ENCODE results near the gene RBMS1.

RBMS1 gene

DNA sequence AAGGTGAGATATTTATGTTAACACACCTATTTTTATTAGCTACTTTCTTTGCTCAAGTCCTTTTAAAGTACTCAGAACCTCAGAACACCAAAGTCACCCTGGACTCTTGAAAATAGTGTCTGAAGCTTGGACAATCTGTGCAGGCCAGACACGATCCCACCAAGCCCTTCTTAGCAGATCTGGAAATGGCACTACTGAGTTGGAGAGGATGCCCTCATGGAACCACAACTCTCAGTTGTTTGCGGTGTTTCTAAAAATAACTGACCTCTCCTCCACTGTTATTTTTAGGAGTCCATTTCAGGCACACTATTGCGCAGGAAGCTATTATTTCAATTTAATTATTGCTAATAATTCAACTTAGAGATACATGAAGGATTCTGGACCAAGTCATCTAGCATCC, 190.1 kb downstream of the RBMS1 start:
- Histone ChIP-seq H3K9me3 (ENCODE audit: control insufficient read depth in 2 of 2, low read length in 2 of 2) (no peaks in the 10 kb centered on the region), H3K4me1 (ENCODE audit: control insufficient read depth, insufficient read depth, low read length) (peaks cover 9% of the 10 kb centered on the region), H3K4me3 (ENCODE audit: low read length in 2 of 2) (no peak overlapping the region), H3K27ac (ENCODE audit: low read length) (no peak overlapping the region), H3K36me3 (ENCODE audit: control insufficient read depth in 2 of 2, insufficient read depth in 2 of 2, low read length in 2 of 2) (peaks cover 8 to 11% of the 10 kb centered on the region in 2 donors), H3K27me3 (ENCODE audit: control insufficient read depth in 1 of 2, insufficient read depth in 2 of 2, low read length in 2 of 2) (no peaks in the 10 kb centered on the region), H3K9ac (ENCODE audit: low read length in 2 of 2) (no peak overlapping the region)

DNA sequence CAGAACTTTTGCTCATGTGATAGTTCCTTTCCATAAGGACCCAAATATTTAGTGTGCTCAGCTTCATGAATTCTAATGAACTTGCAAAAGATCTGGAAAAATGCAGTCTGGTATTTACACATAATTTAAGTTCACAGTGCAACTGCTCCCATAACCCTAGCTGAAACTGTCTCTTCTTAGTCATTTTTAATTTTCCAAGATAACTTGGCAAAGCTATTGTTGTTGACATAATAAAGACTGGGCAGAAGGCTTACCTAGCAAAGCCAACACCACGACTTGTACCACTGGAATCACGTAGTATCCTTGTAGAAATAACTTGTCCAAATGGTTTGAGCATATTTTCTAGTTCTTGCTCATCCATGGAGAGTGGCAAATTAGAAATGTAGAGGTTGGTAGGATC, 190.5 kb downstream of the RBMS1 start:
- Histone ChIP-seq H3K27me3 (ENCODE audit: control insufficient read depth in 1 of 2, insufficient read depth in 2 of 2, low read length in 2 of 2) (no peaks in the 10 kb centered on the region), H3K9me3 (ENCODE audit: control insufficient read depth in 2 of 2, low read length in 2 of 2) (no peaks in the 10 kb centered on the region), H3K9ac (ENCODE audit: low read length in 2 of 2) (no peak overlapping the region), H3K4me3 (ENCODE audit: low read length in 2 of 2) (no peak overlapping the region), H3K4me1 (ENCODE audit: control insufficient read depth, insufficient read depth, low read length) (peaks cover 9% of the 10 kb centered on the region), H3K27ac (ENCODE audit: low read length) (no peak overlapping the region), H3K36me3 (ENCODE audit: control insufficient read depth in 2 of 2, insufficient read depth in 2 of 2, low read length in 2 of 2) (peaks cover 10 to 12% of the 10 kb centered on the region in 2 donors)

DNA sequence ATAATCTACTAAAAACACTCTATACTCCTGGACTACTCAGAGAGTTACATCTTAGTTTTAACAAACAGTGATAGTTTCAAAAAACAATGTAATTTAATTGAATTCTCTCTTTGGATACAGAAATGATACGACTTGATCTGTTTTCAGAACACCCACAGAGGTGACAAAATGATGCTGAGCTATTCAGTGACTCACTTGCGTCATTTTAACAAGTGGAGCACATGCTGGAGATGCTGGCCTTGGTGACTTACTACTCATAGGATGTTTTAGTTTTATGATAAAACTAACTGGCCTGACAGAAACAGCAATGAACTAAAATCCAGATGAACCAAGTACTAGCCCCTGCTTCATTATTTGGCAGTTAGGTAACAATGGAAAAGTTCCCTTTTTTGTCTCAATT, 192.2 kb downstream of the RBMS1 start:
- Histone ChIP-seq H3K4me3 (ENCODE audit: low read length in 2 of 2) (no peak overlapping the region), H3K4me1 (ENCODE audit: control insufficient read depth, insufficient read depth, low read length) (peaks cover 4% of the 10 kb centered on the region), H3K9me3 (ENCODE audit: control insufficient read depth in 2 of 2, low read length in 2 of 2) (no peaks in the 10 kb centered on the region), H3K27ac (ENCODE audit: low read length) (no peak overlapping the region), H3K9ac (ENCODE audit: low read length in 2 of 2) (no peak overlapping the region), H3K36me3 (ENCODE audit: control insufficient read depth in 2 of 2, insufficient read depth in 2 of 2, low read length in 2 of 2) (peaks cover 21 to 23% of the 10 kb centered on the region in 2 donors), H3K27me3 (ENCODE audit: control insufficient read depth in 1 of 2, insufficient read depth in 2 of 2, low read length in 2 of 2) (no peaks in the 10 kb centered on the region)

DNA sequence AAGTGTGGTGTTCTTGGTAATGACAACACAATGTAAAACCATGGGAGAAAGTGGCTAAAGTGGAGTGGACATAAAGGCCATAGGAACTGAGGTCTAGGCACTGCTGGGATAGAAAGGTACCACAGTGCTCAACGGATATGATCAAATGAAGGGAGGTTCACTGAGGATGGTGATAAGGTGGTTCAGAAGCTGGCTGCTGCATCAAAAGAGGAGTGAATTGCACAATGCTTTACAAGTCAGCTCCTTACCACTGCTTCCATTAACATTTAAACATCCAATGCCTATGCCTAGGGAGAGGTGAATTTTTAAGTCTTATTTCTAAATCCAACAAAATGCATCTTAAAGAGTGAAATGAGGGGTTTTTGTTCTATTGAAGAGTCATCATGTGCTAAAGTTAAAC, 193.4 kb downstream of the RBMS1 start:
- H3K4me1 ChIP-seq (ENCODE audit: control insufficient read depth, insufficient read depth, low read length), result peaks cover 4% of the 10 kb centered on the region
- H3K9me3 ChIP-seq (ENCODE audit: control insufficient read depth in 2 of 2, low read length in 2 of 2), result no peaks in the 10 kb centered on the region
- no peaks in the 10 kb centered on the region for H3K27me3 ChIP-seq (ENCODE audit: control insufficient read depth in 1 of 2, insufficient read depth in 2 of 2, low read length in 2 of 2)
- H3K27ac ChIP-seq (ENCODE audit: low read length), result no peak overlapping the region
- peaks cover 21 to 23% of the 10 kb centered on the region in 2 donors for H3K36me3 ChIP-seq (ENCODE audit: control insufficient read depth in 2 of 2, insufficient read depth in 2 of 2, low read length in 2 of 2)
- no peak overlapping the region for H3K9ac ChIP-seq (ENCODE audit: low read length in 2 of 2)
- no peak overlapping the region for H3K4me3 ChIP-seq (ENCODE audit: low read length in 2 of 2)

DNA sequence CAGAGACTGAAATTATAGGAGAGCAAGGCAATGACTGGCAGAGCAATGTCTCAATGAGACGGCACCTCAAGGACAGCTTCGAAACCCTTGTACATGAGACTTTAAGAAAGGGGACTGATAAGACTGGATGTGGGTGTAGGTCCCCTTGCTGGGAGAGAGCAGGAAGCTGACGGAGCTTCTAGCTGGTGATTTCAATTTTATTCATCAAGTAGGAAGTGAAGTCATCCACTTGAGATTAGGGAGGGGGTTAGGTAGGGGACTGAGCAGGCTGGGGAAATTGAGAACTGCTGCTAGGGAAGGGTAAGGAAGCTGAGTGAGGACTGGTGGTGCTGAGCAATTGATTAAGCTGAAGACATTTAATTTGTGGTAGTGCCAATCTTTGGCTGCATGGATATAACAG, 194.1 kb downstream of the RBMS1 start:
- Histone ChIP-seq H3K9ac (ENCODE audit: low read length in 2 of 2) (no peak overlapping the region), H3K27me3 (ENCODE audit: control insufficient read depth in 1 of 2, insufficient read depth in 2 of 2, low read length in 2 of 2) (no peaks in the 10 kb centered on the region), H3K9me3 (ENCODE audit: control insufficient read depth in 2 of 2, low read length in 2 of 2) (no peaks in the 10 kb centered on the region), H3K27ac (ENCODE audit: low read length) (no peak overlapping the region), H3K36me3 (ENCODE audit: control insufficient read depth in 2 of 2, insufficient read depth in 2 of 2, low read length in 2 of 2) (peaks cover 21 to 23% of the 10 kb centered on the region in 2 donors), H3K4me1 (ENCODE audit: control insufficient read depth, insufficient read depth, low read length) (peaks cover 6% of the 10 kb centered on the region), H3K4me3 (ENCODE audit: low read length in 2 of 2) (no peak overlapping the region)

DNA sequence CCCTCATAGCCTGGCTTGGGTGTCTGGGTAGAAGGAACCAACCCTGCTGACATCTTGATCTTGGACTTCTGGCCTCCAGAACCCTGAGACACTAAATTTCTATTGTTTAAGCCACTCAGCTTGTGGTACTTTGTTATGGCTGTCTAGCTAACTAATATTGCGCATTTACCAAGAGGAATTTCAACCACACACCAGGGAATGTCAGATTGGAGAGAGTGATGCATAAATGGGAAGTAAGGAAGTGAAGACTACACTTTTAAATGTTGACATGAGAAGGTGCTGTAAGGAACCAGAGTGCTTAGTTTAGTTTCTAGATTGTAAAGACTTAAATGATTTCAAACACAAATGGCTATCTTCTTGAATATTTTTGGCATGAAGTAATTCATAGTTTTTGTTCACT, 194.6 kb downstream of the RBMS1 start:
- Histone ChIP-seq H3K36me3 (ENCODE audit: control insufficient read depth in 2 of 2, insufficient read depth in 2 of 2, low read length in 2 of 2) (peaks cover 21 to 23% of the 10 kb centered on the region in 2 donors), H3K4me1 (ENCODE audit: control insufficient read depth, insufficient read depth, low read length) (peaks cover 10% of the 10 kb centered on the region)

DNA sequence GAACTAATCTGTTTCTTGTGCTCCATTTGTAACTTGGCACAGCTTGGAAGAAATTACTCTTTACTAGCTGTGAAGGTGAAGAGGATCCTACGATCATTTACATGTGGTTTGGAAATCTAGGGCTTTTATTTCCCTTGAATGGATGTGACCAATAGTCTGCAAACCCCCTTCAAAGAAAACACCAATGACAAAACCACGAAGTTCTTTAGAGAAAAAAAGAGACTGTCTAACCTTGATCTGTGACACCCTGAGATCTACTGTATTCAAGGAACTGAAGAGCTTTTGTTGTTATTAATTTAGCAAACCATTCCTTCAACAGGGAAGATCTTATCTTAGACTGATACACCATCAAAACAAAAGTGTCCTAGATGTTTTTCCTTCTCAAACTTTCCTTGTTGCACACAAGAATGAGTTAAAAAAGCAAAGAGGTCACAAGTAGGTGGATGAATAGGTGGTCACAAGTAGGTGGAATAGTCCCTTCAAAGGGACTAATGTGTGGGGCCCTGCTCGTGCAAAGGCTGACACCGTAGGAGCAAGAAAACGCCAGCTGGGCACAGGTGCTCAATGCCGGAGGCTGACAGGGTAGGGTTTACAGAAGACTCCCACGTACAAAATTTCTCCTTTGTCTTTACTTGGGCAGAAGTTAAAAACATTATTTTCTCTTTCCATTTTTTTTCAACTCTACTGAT, 197.9 kb downstream of the RBMS1 start:
- H3K9ac ChIP-seq (ENCODE audit: low read length in 2 of 2), result no peak overlapping the region
- no peak overlapping the region for H3K27ac ChIP-seq (ENCODE audit: low read length)
- H3K4me1 ChIP-seq (ENCODE audit: control insufficient read depth, insufficient read depth, low read length), result peaks cover 6% of the 10 kb centered on the region
- peaks cover 23 to 26% of the 10 kb centered on the region in 2 donors for H3K36me3 ChIP-seq (ENCODE audit: control insufficient read depth in 2 of 2, insufficient read depth in 2 of 2, low read length in 2 of 2)
- H3K4me3 ChIP-seq (ENCODE audit: low read length in 2 of 2), result no peak overlapping the region
- H3K9me3 ChIP-seq (ENCODE audit: control insufficient read depth in 2 of 2, low read length in 2 of 2), result no peaks in the 10 kb centered on the region
- H3K27me3 ChIP-seq (ENCODE audit: control insufficient read depth in 1 of 2, insufficient read depth in 2 of 2, low read length in 2 of 2), result no peaks in the 10 kb centered on the region

More for the DNA sequence above, 194.6 kb downstream of the RBMS1 start:
- no peaks in the 10 kb centered on the region for H3K27me3 ChIP-seq (ENCODE audit: control insufficient read depth in 1 of 2, insufficient read depth in 2 of 2, low read length in 2 of 2)
- no peak overlapping the region for H3K4me3 ChIP-seq (ENCODE audit: low read length in 2 of 2)
- no peak overlapping the region for H3K9ac ChIP-seq (ENCODE audit: low read length in 2 of 2)
- H3K9me3 ChIP-seq (ENCODE audit: control insufficient read depth in 2 of 2, low read length in 2 of 2), result no peaks in the 10 kb centered on the region
- no peak overlapping the region for H3K27ac ChIP-seq (ENCODE audit: low read length)

DNA sequence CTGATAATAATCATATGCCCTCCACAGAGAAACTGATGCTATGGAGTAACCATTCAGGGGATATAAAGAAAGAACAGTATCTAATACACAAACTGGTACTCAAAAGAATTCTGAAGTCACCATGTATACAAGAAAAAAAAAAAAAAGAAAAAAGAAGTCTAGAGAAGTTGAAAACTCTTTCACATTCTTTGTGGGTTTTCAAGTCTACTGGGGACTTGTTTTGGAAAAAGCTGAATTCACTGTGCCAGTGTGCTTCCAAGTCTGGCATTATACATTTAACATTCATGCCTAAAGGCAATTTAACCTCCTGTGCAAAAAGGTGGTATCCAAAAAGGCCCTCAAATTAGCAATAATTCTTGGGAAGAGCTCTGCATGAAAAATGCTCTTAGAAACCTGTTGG, 198.7 kb downstream of the RBMS1 start:
- no peak overlapping the region for H3K27ac ChIP-seq (ENCODE audit: low read length)

DNA sequence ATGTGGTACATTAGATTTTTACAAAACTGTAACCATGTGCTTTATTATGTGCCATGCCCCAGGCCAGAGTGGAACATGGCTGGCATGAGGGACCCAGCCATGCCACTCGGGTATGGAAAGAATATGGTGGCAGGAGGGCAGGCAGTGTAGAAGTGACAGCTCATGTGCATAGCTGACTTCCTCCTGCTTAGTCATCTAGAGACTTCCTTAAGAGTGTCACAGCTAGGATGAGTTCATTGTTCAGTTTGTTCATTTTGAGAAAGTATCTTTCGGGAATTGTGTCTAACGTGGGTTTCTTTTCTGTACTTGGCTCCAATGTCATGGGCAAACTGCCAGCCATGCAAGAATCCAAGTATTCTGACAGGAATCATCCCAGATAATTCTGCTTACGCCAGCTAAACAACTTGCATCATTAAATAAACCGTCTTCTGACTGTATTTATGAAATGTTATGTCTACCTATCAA, 199.2 kb downstream of the RBMS1 start:
- no peak overlapping the region for H3K4me3 ChIP-seq (ENCODE audit: low read length in 2 of 2)
- peaks cover 6% of the 10 kb centered on the region for H3K4me1 ChIP-seq (ENCODE audit: control insufficient read depth, insufficient read depth, low read length)
- H3K27me3 ChIP-seq (ENCODE audit: control insufficient read depth in 1 of 2, insufficient read depth in 2 of 2, low read length in 2 of 2), result no peaks in the 10 kb centered on the region
- no peaks in the 10 kb centered on the region for H3K9me3 ChIP-seq (ENCODE audit: control insufficient read depth in 2 of 2, low read length in 2 of 2)
- no peak overlapping the region for H3K9ac ChIP-seq (ENCODE audit: low read length in 2 of 2)
- H3K36me3 ChIP-seq (ENCODE audit: control insufficient read depth in 2 of 2, insufficient read depth in 2 of 2, low read length in 2 of 2), result peaks cover 15 to 17% of the 10 kb centered on the region in 2 donors
- H3K27ac ChIP-seq (ENCODE audit: low read length), result no peak overlapping the region

More for the DNA sequence above, 198.7 kb downstream of the RBMS1 start:
- Histone ChIP-seq H3K27me3 (ENCODE audit: control insufficient read depth in 1 of 2, insufficient read depth in 2 of 2, low read length in 2 of 2) (no peaks in the 10 kb centered on the region), H3K9ac (ENCODE audit: low read length in 2 of 2) (no peak overlapping the region), H3K4me1 (ENCODE audit: control insufficient read depth, insufficient read depth, low read length) (peaks cover 6% of the 10 kb centered on the region), H3K4me3 (ENCODE audit: low read length in 2 of 2) (no peak overlapping the region), H3K36me3 (ENCODE audit: control insufficient read depth in 2 of 2, insufficient read depth in 2 of 2, low read length in 2 of 2) (peaks cover 19 to 23% of the 10 kb centered on the region in 2 donors), H3K9me3 (ENCODE audit: control insufficient read depth in 2 of 2, low read length in 2 of 2) (no peaks in the 10 kb centered on the region)

DNA sequence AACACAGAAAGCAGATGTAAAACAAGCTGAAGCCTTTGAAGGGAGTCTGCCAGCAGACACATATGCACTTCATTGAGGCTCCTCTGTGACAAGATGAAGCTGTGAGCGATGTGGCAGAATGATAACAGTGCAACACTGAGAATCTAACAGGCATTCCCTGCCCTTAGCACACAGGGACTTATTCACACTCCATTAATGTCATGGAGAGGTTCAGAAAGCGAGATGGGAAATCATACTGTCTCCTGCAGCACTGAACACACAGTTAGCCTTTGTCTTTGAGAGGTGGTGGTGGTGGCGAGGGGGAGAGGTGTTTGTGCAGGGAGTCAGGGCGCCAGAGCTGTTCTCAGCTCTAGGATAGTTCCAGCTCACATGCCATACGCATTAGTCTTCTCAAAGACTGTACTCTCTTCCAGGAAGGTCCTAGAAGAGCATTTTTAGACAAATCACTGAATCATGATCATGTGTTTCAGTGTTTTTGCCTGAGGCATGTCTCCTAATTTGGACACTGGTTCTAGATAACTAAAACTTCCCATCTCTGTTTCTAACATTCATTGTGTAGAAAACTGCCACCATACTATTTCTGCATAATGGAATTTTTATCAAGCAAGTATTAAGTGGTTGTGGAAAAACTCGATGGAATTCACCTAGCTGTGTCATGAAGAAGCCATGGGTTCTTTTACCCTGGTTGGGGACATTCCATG, 200.1 kb downstream of the RBMS1 start:
- H3K4me3 ChIP-seq (ENCODE audit: low read length in 2 of 2), result no peak overlapping the region
- H3K9ac ChIP-seq (ENCODE audit: low read length in 2 of 2), result no peak overlapping the region
- H3K36me3 ChIP-seq (ENCODE audit: control insufficient read depth in 2 of 2, insufficient read depth in 2 of 2, low read length in 2 of 2), result peaks cover 12 to 17% of the 10 kb centered on the region in 2 donors
- no peaks in the 10 kb centered on the region for H3K27me3 ChIP-seq (ENCODE audit: control insufficient read depth in 1 of 2, insufficient read depth in 2 of 2, low read length in 2 of 2)
- peaks cover 6% of the 10 kb centered on the region for H3K4me1 ChIP-seq (ENCODE audit: control insufficient read depth, insufficient read depth, low read length)
- no peak overlapping the region for H3K27ac ChIP-seq (ENCODE audit: low read length)
- H3K9me3 ChIP-seq (ENCODE audit: control insufficient read depth in 2 of 2, low read length in 2 of 2), result no peaks in the 10 kb centered on the region

DNA sequence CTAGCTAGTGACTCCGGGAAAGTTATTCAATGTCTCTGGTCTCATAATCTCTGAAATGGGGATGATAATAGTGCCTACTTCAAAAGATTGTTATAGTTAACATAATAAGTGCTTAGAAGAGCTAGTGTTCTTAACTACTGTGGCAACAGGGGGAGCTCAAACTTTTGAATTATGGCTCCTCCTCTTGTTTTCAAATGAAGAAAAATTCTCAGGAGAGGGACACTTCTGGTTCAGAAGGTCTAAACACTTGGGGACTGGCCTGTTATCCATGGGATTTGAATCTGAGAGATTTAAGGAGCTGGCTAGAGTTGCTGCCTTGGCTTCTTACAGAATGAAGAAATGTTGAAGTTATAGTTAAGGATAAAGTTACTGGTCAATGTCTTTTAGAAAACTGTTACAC, 201.4 kb downstream of the RBMS1 start:
- Histone ChIP-seq H3K9ac (ENCODE audit: low read length in 2 of 2) (no peak overlapping the region), H3K9me3 (ENCODE audit: control insufficient read depth in 2 of 2, low read length in 2 of 2) (no peaks in the 10 kb centered on the region), H3K27ac (ENCODE audit: low read length) (no peak overlapping the region), H3K36me3 (ENCODE audit: control insufficient read depth in 2 of 2, insufficient read depth in 2 of 2, low read length in 2 of 2) (peaks cover 4 to 9% of the 10 kb centered on the region in 2 donors), H3K4me1 (ENCODE audit: control insufficient read depth, insufficient read depth, low read length) (peaks cover 6% of the 10 kb centered on the region), H3K27me3 (ENCODE audit: control insufficient read depth in 1 of 2, insufficient read depth in 2 of 2, low read length in 2 of 2) (no peaks in the 10 kb centered on the region), H3K4me3 (ENCODE audit: low read length in 2 of 2) (no peak overlapping the region)
